ENCODE results near the gene OPRL1.

OPRL1 gene

GRCh38 chr20:64105846-64106434 is 26.1 kb downstream of the OPRL1 start:
- peak; percentile 11 to 12 for DNase-seq

GRCh38 chr20:64106435-64106961 is 26.6 kb downstream of the OPRL1 start:
- DNase-seq = peak; percentile 12 to 14

GRCh38 chr20:64106981-64107735 is 27.3 kb downstream of the OPRL1 start, which contains the start of gene NPBWR2:
TSS of gene NPBWR2 (minus strand) at chr20:64107565. CDS start at chr20:64106831, 734 bp downstream.
- peak; percentile 23 to 35 for DNase-seq

- DNase-seq = peak in 1 of 2 experiments; percentile 15
These were observed 28.0 kb downstream of the OPRL1 start for GRCh38 chr20:64107736-64108457.

- DNase-seq = peak in 1 of 2 experiments; percentile 9
These were observed 29.1 kb downstream of the OPRL1 start for GRCh38 chr20:64108731-64109681.

GRCh38 chr20:64109831-64110391 is 30.0 kb downstream of the OPRL1 start:
- peak in 1 of 2 experiments; percentile 6 for DNase-seq

GRCh38 chr20:64110411-64111068 is 30.7 kb downstream of the OPRL1 start:
- peak in 1 of 2 experiments; percentile 14 for DNase-seq

- DNase-seq = peak; percentile 10 to 13
These were observed 32.2 kb downstream of the OPRL1 start for GRCh38 chr20:64111841-64112641.

- peak; percentile 12 for DNase-seq
These were observed 33.0 kb downstream of the OPRL1 start for GRCh38 chr20:64112691-64113443.

GRCh38 chr20:64113444-64113775 is 33.5 kb downstream of the OPRL1 start:
- DNase-seq = peak in 1 of 2 experiments; percentile 11

- peak; percentile 11 to 14 for DNase-seq
These were observed 34.0 kb downstream of the OPRL1 start for GRCh38 chr20:64113796-64114355.

GRCh38 chr20:64114356-64114971 is 34.6 kb downstream of the OPRL1 start:
- DNase-seq = peak in 1 of 2 experiments; percentile 7

- peak in 1 of 2 experiments; percentile 11 for DNase-seq
These were observed 35.5 kb downstream of the OPRL1 start for GRCh38 chr20:64115171-64115911.

GRCh38 chr20:64116016-64116415 is 36.1 kb downstream of the OPRL1 start:
- DNase-seq = peak in 1 of 2 experiments; percentile 10

- peak; percentile 6 to 10 for DNase-seq
These were observed 36.9 kb downstream of the OPRL1 start for GRCh38 chr20:64116541-64117431.

GRCh38 chr20:64117432-64117777 is 37.5 kb downstream of the OPRL1 start:
- peak in 1 of 2 experiments; percentile 5 for DNase-seq

- peak; percentile 19 to 20 for DNase-seq
These were observed 39.4 kb downstream of the OPRL1 start for GRCh38 chr20:64119301-64119680.

Data from activated T-cell treated with anti-CD3 and anti-CD28 coated beads, Interleukin-2, amount 50 U/mL, for 48 hours (primary cell).